Adrenal gland (tissue), 12 donors: ENCODE measurements around the gene LCAT. TPM values are rescaled to one million over a fixed set of nuclear protein-coding genes. Genes with fewer than 3 reads are reported as not detected.

ENCODE experiments used
- DNase-seq, 7 donors: peaks; one replicate each; pipeline ENCODE4 v3.0.0-alpha.2; 2019 to 2020
- H3K27ac ChIP-seq, 5 donors: fragments of 200-600 bp; sonication (generic) in 4 of 5; 1 replicate in 3 of 5; 2 replicates in 2 of 5; pipeline versions ENCODE4 v1.5.1 to v1.8.0; 2016 to 2020; ENCODE audit warnings: mild to moderate bottlenecking in 1 of 5
- H3K27me3 ChIP-seq: fragments of 200-600 bp; 2 replicates; pipeline ENCODE4 v1.8.0; 2021
- H3K36me3 ChIP-seq, 2 donors: fragments of 200-600 bp; replicated peaks in 1 of 2; 1 replicate in 1 of 2; 2 replicates in 1 of 2; pipeline versions ENCODE4 v1.5.1 to v1.8.0; 2018 to 2022
- H3K4me1 ChIP-seq, 2 donors: fragments of 200-600 bp; replicated peaks in 1 of 2; 1 replicate in 1 of 2; 2 replicates in 1 of 2; pipeline versions ENCODE4 v1.5.1 to v1.8.0; 2018 to 2021
- H3K4me3 ChIP-seq, 4 donors: fragments of 200-600 bp; sonication (generic) in 3 of 4; one replicate each; pipeline ENCODE4 v1.5.1; 2016 to 2018
- H3K9me3 ChIP-seq, 3 donors: fragments of 200-600 bp; sonication (generic) in 1 of 3; replicated peaks in 1 of 3; 1 replicate in 2 of 3; 2 replicates in 1 of 3; pipeline versions ENCODE4 v1.5.1 to v1.8.0; 2016 to 2021
- CTCF ChIP-seq, 6 experiments: fragments of 450-650 bp in 4 of 6; fragments of 200-600 bp in 2 of 6; sonication (generic) in 1 of 6; IDR thresholded peaks; 1 replicate in 5 of 6; 2 replicates in 1 of 6; pipeline versions ENCODE4 v1.5.1 to v1.8.0; 2016 to 2021; ENCODE audit warnings: antibody characterized with exemption in 6 of 6, mild to moderate bottlenecking in 2 of 6, moderate library complexity in 1 of 6
- POLR2A ChIP-seq, 2 donors: fragments of 450-650 bp; IDR thresholded peaks; one replicate each; pipeline ENCODE4 v1.6.1; 2017; ENCODE audit warnings: antibody characterized with exemption in 2 of 2, mild to moderate bottlenecking in 2 of 2, moderate library complexity in 1 of 2
- WGBS, 4 donors: extraction: QIAGEN DNeasy Blood & Tissue Kit in 2 of 4; methylation state at CpG; one replicate each; pipeline versions ENCODE4 v1.1.5 to v1.1.7; 2013 to 2017; 5-methylcytosine and 5-hydroxymethylcytosine counted together
- intact Hi-C, 2 donors: fragments of 100-400 bp; cut with DNase I; formaldehyde crosslinking; loops; one replicate each; pipeline versions ENCODE4 v1.14.1 to v1.15.0; 2022 to 2023
- polyA plus RNA-seq, 3 donors: library from polyadenylated mRNA; stranded (reverse); fragments of 200-250 nt in 2 of 3; fragments of 350-450 nt in 1 of 3; fragmentation: Illumina TruSeq in 1 of 3; extraction: RNeasy Lipid Tissue Mini Kit (QIAGEN cat#74804) in 1 of 3; gene quantifications; one replicate each; pipeline ENCODE4 v1.2.3, GENCODE V29; 2013 to 2014
- total RNA-seq, 9 donors: library from RNA; depleted of rRNA in 4 of 9; stranded (reverse); fragments of >200 nt in 4 of 9; fragments of 120-200 nt in 1 of 9; fragmentation: NEBNext Ultra II Directional in 1 of 9; extraction: Animal tissue kit (Norgen Biotek cat#: 25700) in 1 of 9; gene quantifications; one replicate each; pipeline versions ENCODE4 v1.1.0 to v1.2.4, GENCODE V29; 2013 to 2023
- donor health status: healthy with polysubstance abuse.
- donor health status: Bipolar disorder and iron deficiency.
- donor health status: DM: yes; HTN: yes; CAD: no.
- donor health status: DM: no; HTN: no; CAD: no.
- donor health status: DM: no; HTN: no; CAD: no.
- donor health status: DM: yes; HTN: yes; CAD: no.

The LCAT gene
- total and polyA plus RNA-seq, 12 donors: 3.0 to 240 (median 12.6) TPM

GRCh38 chr16:67902831-67903230 is 41.1 kb downstream of the LCAT start:
- Histone ChIP-seq H3K9me3 (no peaks in the 10 kb centered on the region), H3K4me3 (no peak overlapping the region), H3K27me3 (no peaks in the 10 kb centered on the region), H3K4me1 (no peaks in the 10 kb centered on the region), H3K36me3 (peaks cover 0 to 10% of the 10 kb centered on the region in 2 donors), H3K27ac (no peak overlapping the region)
- no peak for DNase-seq
- WGBS, 4 donors: 82 to 92% (median 87%) methylated on average over 4 of the region's 4 CpGs
- intact Hi-C loops: no loop called here
- TF ChIP-seq POLR2A (IDR thresholded peaks at IDR 0.05) (no peak), CTCF (IDR thresholded peaks at IDR 0.05) (no peak)

- no peak overlapping the region for H3K4me3 ChIP-seq
- H3K27me3 ChIP-seq: no peaks in the 10 kb centered on the region
- TF ChIP-seq POLR2A (IDR thresholded peaks at IDR 0.05) (no peak), CTCF (IDR thresholded peaks at IDR 0.05) (no peak)
- DNase-seq: no peak
- peaks cover 0 to 10% of the 10 kb centered on the region in 2 donors for H3K36me3 ChIP-seq
- H3K4me1 ChIP-seq: peaks cover 2 to 6% of the 10 kb centered on the region in 2 donors
- H3K9me3 ChIP-seq: no peaks in the 10 kb centered on the region
- 94 to 99% (median 97%) methylated on average over 5 of the region's 5 CpGs for WGBS, 4 donors
- intact Hi-C loops: no loop called here
- H3K27ac ChIP-seq: no peak overlapping the region
These were observed 42.2 kb downstream of the LCAT start for GRCh38 chr16:67901734-67902133.

- 52 to 74% (median 63%) methylated on average over 3 of the region's 3 CpGs for WGBS, 4 donors
- no peak for DNase-seq
- TF ChIP-seq CTCF (IDR thresholded peaks at IDR 0.05) (no peak), POLR2A (IDR thresholded peaks at IDR 0.05) (no peak)
- Histone ChIP-seq H3K27me3 (no peaks in the 10 kb centered on the region), H3K4me3 (no peak overlapping the region), H3K4me1 (peaks cover 13 to 31% of the 10 kb centered on the region in 2 donors), H3K36me3 (no peaks in the 10 kb centered on the region), H3K27ac (peak overlapping the region in 2 of 5 donors; percentile 43 to 56), H3K9me3 (no peaks in the 10 kb centered on the region)
- intact Hi-C loops: no loop called here
These were observed 46.7 kb downstream of the LCAT start for GRCh38 chr16:67897231-67897630.

- 18 to 20% (median 19%) methylated on average over 14 of the region's 14 CpGs for WGBS, 4 donors
- H3K9me3 ChIP-seq: no peaks in the 10 kb centered on the region
- no peaks in the 10 kb centered on the region for H3K27me3 ChIP-seq
- TF ChIP-seq CTCF (IDR thresholded peaks at IDR 0.05) (no peak), POLR2A (IDR thresholded peaks at IDR 0.05) (no peak)
- H3K4me1 ChIP-seq: peaks cover 13 to 31% of the 10 kb centered on the region in 2 donors
- DNase-seq: peak in 1 of 7 donors; percentile 44
- H3K36me3 ChIP-seq: no peaks in the 10 kb centered on the region
- peak overlapping the region; percentile 41 to 97 (median 65) for H3K4me3 ChIP-seq
- intact Hi-C loops: no loop called here
- peak overlapping the region; percentile 91 to 98 (median 96) for H3K27ac ChIP-seq
These were observed 50.0 kb downstream of the LCAT start for GRCh38 chr16:67893743-67894399.
